OCI-LY3 (cell line): Measurements from ENCODE around the gene CNIH2.

ENCODE experiments used
- H2AFZ ChIP-seq: fragments of 200-600, 300-600 bp; shearing (Covaris generic); 2 replicates; pipeline ENCODE4 v1.6.0; 2014; ENCODE audit warnings: antibody characterized with exemption, low read depth, low read length
- H3K27ac ChIP-seq: fragments of 200-600, 300-600 bp; sonication (generic); 2 replicates; pipeline ENCODE4 v1.5.1; 2014; ENCODE audit warnings: mild to moderate bottlenecking, low read length, moderate library complexity, mixed read lengths
- H3K27me3 ChIP-seq: fragments of 200-600, 300-600 bp; sonication (generic); 2 replicates; pipeline ENCODE4 v1.6.1; 2014; ENCODE audit warnings: low read depth, low read length, mixed read lengths
- H3K36me3 ChIP-seq: fragments of 200-600, 300-600 bp; sonication (generic); replicated peaks from 2 replicates; pipeline ENCODE3; 2014; ENCODE audit warnings: low read depth, low read length, mixed read lengths
- H3K4me1 ChIP-seq: fragments of 300-600, 200-600 bp; sonication (generic); 2 replicates; pipeline ENCODE4 v1.6.1; 2014; ENCODE audit warnings: low read length, mixed read lengths
- H3K4me2 ChIP-seq: fragments of 200-600, 300-600 bp; sonication (generic); 2 replicates; pipeline ENCODE4 v1.6.1; 2014; ENCODE audit warnings: low read length, mixed read lengths
- H3K4me3 ChIP-seq: fragments of 300-600, 200-600 bp; sonication (generic); 2 replicates; pipeline ENCODE4 v1.5.1; 2014; ENCODE audit warnings: antibody characterized with exemption, mild to moderate bottlenecking, low read length, moderate library complexity
- H3K79me2 ChIP-seq: fragments of 300-600, 200-600 bp; shearing (Covaris generic); 2 replicates; pipeline ENCODE4 v1.6.1; 2014; ENCODE audit warnings: mild to moderate bottlenecking, low read length, mixed read lengths
- H3K9ac ChIP-seq: fragments of 300-600, 200-600 bp; shearing (Covaris generic); 2 replicates; pipeline ENCODE4 v1.6.0; 2014; ENCODE audit warnings: mild to moderate bottlenecking, low read length, moderate library complexity
- H3K9me3 ChIP-seq: fragments of 200-600, 300-600 bp; shearing (Covaris generic); 2 replicates; pipeline ENCODE4 v1.6.1; 2014; ENCODE audit warnings: low read length, mixed read lengths; ENCODE audit not compliant: insufficient read depth
- H4K20me1 ChIP-seq: fragments of 200-600, 300-600 bp; sonication (generic); 2 replicates; pipeline ENCODE4 v1.6.1; 2016; ENCODE audit warnings: low read length, mixed read lengths; ENCODE audit not compliant: insufficient read depth
- EZH2phosphoT487 ChIP-seq: fragments of 200-600 bp; shearing (Covaris generic); IDR thresholded peaks from 2 replicates; pipeline ENCODE4 v1.6.1; 2018; ENCODE audit warnings: antibody characterized with exemption, mixed run types, low read depth
- TF ChIP-seq, protein P1 (sequence below): fragments of 200-600, 300-600 bp; sonication (generic); IDR thresholded peaks from 2 replicates; pipeline ENCODE4 v1.5.1; 2014; ENCODE audit warnings: antibody characterized with exemption, low read length, low read depth

CNIH2 gene

DNA sequence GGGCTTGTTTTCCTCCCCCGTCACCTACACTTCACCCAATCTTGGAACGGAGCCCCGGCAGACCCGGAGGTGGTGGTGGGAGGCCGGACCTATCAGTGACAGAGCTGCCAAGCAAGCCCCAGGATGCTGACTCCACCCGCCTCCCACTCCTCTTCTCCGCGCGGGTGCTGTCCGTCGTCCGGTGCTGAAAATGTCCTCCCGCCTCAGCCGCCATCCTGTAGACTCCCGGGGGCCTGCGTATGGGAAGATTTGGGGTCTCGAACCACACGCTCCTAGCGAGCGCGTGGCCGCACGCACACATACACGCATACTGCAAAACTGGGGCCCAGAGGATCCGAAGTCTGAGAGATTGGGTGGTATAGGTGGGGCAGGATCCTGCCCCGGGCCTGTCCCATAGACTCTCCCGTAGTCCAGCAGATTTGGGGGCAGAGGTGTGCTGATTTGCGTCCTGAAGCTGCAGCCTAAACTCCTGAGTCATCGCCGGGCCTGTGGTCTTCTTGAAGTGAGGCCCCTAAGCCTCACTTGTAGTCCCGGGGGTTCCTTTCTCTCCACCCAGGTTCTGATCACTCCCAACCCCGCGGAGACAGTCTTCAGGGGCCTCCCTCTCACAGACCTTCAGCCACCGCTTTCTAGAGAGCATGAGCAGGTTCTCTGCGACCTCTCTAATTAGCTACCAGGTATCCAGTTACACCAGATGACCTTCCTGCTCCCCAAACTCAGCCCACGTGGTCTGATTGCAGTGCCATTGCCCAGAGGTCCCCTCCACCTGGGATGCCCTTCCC, 11.8 kb downstream of the CNIH2 start:
- no peaks in the 10 kb centered on the region for H3K27me3 ChIP-seq
- no peaks in the 10 kb centered on the region for H4K20me1 ChIP-seq
- no peak overlapping the region for H2AFZ ChIP-seq
- peak overlapping the region; percentile 98 for H3K4me2 ChIP-seq
- peak overlapping the region; percentile 94 for H3K9ac ChIP-seq
- peak overlapping the region; percentile 68 for H3K27ac ChIP-seq
- no peaks in the 10 kb centered on the region for H3K9me3 ChIP-seq
- peak overlapping the region; percentile 89 for H3K4me3 ChIP-seq
- H3K79me2 ChIP-seq: peaks cover 21% of the 10 kb centered on the region
- peaks cover 22% of the 10 kb centered on the region for H3K4me1 ChIP-seq
- no peak for TF ChIP-seq EZH2phosphoT487
- TF ChIP-seq, protein P1, sequence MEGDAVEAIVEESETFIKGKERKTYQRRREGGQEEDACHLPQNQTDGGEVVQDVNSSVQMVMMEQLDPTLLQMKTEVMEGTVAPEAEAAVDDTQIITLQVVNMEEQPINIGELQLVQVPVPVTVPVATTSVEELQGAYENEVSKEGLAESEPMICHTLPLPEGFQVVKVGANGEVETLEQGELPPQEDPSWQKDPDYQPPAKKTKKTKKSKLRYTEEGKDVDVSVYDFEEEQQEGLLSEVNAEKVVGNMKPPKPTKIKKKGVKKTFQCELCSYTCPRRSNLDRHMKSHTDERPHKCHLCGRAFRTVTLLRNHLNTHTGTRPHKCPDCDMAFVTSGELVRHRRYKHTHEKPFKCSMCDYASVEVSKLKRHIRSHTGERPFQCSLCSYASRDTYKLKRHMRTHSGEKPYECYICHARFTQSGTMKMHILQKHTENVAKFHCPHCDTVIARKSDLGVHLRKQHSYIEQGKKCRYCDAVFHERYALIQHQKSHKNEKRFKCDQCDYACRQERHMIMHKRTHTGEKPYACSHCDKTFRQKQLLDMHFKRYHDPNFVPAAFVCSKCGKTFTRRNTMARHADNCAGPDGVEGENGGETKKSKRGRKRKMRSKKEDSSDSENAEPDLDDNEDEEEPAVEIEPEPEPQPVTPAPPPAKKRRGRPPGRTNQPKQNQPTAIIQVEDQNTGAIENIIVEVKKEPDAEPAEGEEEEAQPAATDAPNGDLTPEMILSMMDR: no peak
- H3K36me3 ChIP-seq: peaks cover 10% of the 10 kb centered on the region

DNA sequence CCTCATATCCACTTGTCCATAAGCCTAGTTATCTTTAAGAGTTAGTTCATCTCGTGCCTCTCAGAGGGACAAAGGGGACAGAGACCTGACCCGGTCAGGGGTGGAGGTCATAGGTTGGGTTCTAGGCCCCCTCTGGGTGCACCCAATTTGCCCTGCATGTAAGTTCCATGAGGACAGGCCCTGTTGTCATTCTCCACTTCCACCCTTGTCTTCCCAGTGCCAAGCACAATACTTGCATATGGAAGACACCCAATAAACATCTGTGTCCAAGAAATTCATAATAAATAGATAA, 12.3 kb downstream of the CNIH2 start:
- Histone ChIP-seq H3K9ac (peak overlapping the region; percentile 94; the same call in 1 of the 2 replicates), H3K4me3 (peak overlapping the region; percentile 89), H2AFZ (no peak overlapping the region), H3K36me3 (peaks cover 7% of the 10 kb centered on the region), H3K4me1 (peaks cover 17% of the 10 kb centered on the region), H4K20me1 (no peaks in the 10 kb centered on the region), H3K27me3 (no peaks in the 10 kb centered on the region), H3K9me3 (no peaks in the 10 kb centered on the region), H3K4me2 (peak overlapping the region; percentile 98), H3K79me2 (peaks cover 21% of the 10 kb centered on the region), H3K27ac (no peak overlapping the region)
- TF ChIP-seq, protein P1: no peak
- TF ChIP-seq EZH2phosphoT487: no peak

DNA sequence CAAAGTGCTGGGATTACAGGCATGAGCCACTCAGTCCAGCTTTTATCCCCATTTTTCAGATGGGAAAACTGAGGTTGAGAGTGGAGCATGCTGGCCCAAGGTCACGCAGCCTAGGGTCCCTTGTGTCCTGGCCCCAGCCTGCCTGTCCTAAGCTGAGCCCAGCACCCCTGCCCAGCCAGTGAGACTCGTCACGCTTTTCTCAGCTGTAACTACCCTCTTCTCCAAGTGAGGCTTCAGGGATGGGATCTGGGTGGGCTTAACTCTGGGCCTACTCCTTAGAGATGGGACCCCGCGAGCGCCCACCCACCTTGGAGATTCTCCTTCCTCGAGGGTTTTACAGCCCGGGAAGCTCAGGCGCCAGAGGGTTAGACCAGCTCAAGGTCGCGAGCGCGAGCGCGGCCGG, 13.3 kb downstream of the CNIH2 start:
- TF ChIP-seq EZH2phosphoT487: no peak
- TF ChIP-seq, protein P1: no peak
- H3K27ac ChIP-seq: no peak overlapping the region
- H3K4me1 ChIP-seq: peaks cover 15% of the 10 kb centered on the region
- no peaks in the 10 kb centered on the region for H4K20me1 ChIP-seq
- no peak overlapping the region for H3K9ac ChIP-seq
- no peaks in the 10 kb centered on the region for H3K27me3 ChIP-seq
- H2AFZ ChIP-seq: no peak overlapping the region
- H3K79me2 ChIP-seq: peaks cover 21% of the 10 kb centered on the region
- H3K36me3 ChIP-seq: no peaks in the 10 kb centered on the region
- no peak overlapping the region for H3K4me2 ChIP-seq
- H3K4me3 ChIP-seq: no peak overlapping the region
- no peaks in the 10 kb centered on the region for H3K9me3 ChIP-seq

DNA sequence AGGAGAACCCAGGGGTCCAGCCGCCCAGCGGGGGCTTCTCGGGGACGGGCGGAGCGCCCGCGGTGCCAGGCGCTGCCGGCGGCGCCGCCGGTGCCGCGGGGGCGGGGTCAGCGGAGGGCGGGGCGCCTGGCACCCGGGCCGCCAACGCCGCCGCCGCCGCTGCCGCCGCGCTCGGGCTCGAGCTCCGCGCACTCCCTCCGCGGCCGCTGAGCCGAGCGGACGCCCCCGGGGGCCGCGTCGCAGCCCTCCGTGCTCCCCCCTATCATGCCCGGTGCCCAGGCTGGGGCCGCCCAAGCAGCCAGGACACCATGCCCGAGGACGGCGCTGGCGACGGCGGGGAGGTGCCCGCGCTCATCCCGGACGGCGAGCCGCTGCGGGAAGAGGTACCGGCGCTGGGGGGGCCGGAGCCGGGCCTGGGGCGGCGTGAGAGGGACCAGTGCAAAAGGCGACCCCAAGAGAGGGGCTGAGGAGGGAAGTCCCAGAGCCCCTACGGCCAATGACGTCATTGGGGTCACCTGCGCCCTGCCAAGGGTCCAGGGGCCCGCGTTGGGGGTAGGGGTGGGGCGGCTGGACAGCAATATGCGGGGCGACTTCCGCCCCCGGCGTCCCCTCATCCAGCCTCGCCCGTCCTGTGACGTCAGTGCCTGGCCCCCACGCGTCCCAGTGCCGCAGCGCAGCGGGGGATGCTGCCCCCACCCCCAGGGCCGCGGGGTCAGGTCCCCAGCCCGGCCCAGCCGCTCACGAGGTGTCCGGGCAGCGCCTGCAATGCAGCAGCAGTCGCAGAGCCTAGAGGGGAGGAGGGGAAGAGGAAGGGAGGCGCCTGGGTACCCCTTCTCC, 13.9 kb downstream of the CNIH2 start, which contains the start of gene TMEM151A:
Gene TMEM151A, plus strand, starts transcription at position 189 of the 837 bp plus-strand sequence. Its CDS starts 120 bp downstream, at position 309.
- TF ChIP-seq EZH2phosphoT487: no peak
- TF ChIP-seq, protein P1: no peak
- Histone ChIP-seq H3K36me3 (no peaks in the 10 kb centered on the region), H3K4me3 (no peak within 1 kb of the TSS), H3K27ac (no peak within 1 kb of the TSS), H3K79me2 (peaks cover 21% of the 10 kb centered on the region), H3K4me1 (peaks cover 15% of the 10 kb centered on the region), H2AFZ (no peak within 1 kb of the TSS), H3K9ac (no peak within 1 kb of the TSS), H3K9me3 (no peaks in the 10 kb centered on the region), H4K20me1 (no peaks in the 10 kb centered on the region), H3K4me2 (no peak within 1 kb of the TSS), H3K27me3 (no peaks in the 10 kb centered on the region)
